GM19455 (cell line): ENCODE data around the gene RBFA.
"Not testable (repeated sequence)": the region's sequence is repeated elsewhere in the genome, so short reads cannot be mapped to it uniquely, and the experiment has no call there.

Source experiments
- ATAC-seq: cut with Tn5 transposase; IDR thresholded peaks from one replicate; pipeline ENCODE4 v1.9.1; 2021; ENCODE audit not compliant: unreplicated experiment

RBFA gene

GRCh38 chr18:80027719-80028118 lies 6.5 kb upstream of the RBFA start:
- not testable (repeated sequence) for ATAC-seq

- ATAC-seq, result no peak
Measured at GRCh38 chr18:80029690-80030089, 4.5 kb upstream of the RBFA start.

DNA sequence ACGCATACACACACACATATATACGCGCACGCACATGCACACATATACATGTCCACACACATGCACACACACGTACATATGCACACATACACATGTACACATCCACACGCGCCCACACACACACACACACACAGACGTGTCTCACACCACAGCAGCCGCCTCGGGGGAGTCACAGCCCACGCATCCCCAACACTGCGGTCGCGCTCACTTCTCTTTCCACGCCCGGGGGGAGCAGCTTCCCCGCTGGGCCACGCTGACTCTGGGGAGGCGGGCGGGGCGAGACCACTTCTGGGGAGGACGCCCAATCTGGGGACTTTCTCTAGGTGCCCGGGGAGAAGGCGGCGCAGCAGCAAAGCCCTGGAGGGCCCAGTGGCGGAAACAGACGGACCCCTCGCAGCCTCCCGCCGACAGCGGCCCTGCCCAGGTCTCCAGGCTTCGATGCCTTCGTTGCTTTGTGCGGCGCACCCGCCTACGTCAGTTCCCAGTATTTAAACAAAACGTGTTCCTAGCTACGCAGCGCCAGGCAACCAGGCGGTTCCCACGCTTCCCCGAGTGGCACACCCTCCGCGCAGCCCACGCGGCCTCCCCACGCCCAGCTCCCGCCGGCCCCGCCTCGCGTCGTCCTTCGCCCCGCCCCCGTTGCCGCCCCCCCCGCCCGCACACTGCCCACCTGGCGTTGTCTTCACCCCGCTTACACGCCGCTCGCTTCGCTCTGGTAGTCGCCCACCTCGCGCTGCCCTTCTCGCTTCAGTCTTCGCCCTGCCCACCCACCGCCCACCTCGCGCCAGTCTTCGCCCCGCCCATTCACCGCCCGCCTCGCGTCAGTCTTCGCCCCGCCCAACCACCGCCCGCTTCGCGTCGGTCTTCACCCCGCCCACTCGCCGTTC lies 810 bp upstream of the RBFA start:
- ATAC-seq, result peak; percentile 55

GRCh38 chr18:80034852-80035406 lies 695 bp downstream of the RBFA start:
- ATAC-seq, result no peak

- ATAC-seq, result no peak
Measured at GRCh38 chr18:80035997-80036396, 1.8 kb downstream of the RBFA start.

DNA sequence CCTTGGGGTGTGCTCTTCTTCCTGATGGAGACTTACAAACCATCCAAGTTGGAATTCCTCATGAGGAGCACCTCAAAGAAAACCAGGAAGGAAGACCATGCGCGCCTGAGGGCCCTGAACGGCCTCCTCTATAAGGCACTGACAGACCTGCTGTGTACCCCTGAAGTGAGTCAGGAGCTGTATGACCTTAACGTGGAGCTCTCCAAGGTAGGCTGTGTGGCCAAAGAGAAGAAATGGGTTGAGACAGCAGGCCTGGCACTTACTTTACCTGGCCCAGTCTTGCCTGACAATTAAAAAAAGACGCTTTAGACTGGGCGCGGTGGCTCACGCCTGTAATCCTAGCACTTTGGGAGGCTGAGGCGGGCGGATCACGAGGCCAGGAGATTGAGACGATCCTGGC lies 3.1 kb downstream of the RBFA start:
- no peak for ATAC-seq

DNA sequence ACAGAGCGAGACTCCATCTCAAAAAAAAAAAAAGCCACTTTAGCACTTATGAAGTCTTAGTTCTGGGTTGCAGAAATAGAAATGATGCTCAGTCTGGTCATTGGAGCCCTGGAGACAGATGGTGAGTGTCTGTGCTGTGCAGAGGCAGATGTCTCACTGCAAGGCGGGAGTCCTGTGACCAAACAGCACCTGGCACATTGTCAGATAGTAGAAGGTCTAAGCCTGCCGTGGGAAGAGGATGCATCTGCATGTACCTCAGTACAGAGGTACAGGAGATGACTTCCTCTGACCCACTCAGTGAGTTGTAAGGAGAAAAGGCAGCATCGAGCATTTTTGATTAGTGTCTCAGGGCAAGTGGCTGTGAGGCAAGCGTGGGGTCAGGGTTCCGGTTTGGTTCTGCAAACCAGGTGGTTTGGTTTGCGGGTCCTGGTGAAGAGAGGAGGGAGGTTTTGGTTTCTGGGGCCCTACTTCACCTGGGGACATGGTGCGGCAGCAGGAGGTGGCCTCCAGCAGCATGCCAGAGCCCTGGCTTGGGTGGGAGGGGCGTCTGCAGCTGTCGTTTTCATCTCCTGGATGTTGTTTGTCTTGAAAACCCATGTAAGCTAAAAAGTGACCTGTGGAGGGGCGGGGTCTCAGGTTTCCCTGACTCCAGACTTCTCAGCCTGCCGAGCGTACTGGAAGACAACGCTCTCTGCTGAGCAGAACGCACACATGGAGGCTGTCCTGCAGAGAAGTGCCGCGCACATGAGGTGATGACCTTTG lies 3.8 kb downstream of the RBFA start:
- ATAC-seq, result no peak

DNA sequence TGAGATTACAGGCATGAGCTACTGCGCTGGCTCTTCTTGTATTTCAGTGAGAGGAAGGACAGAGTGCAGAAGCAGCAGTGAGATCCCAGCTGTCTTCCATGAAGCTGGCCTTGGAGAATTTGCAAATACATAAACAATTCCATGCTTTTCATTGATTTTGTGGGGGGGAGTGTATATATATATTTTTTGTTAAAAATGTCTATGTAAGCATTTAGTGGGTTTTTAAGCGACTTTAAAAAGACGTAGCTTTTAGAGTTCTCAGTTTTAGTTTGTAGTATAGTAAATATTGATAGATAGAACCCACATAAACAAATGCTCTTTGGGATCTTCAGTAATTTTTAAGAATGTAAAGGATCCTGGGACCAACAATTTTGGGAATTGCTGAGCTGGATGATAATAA lies 6.3 kb downstream of the RBFA start:
- no peak for ATAC-seq

GRCh38 chr18:80041424-80041823 lies 7.2 kb downstream of the RBFA start:
- ATAC-seq, result no peak

GRCh38 chr18:80042785-80043184 lies 8.6 kb downstream of the RBFA start:
- no peak for ATAC-seq

- no peak for ATAC-seq
Measured at GRCh38 chr18:80044072-80044471, 9.8 kb downstream of the RBFA start.

DNA sequence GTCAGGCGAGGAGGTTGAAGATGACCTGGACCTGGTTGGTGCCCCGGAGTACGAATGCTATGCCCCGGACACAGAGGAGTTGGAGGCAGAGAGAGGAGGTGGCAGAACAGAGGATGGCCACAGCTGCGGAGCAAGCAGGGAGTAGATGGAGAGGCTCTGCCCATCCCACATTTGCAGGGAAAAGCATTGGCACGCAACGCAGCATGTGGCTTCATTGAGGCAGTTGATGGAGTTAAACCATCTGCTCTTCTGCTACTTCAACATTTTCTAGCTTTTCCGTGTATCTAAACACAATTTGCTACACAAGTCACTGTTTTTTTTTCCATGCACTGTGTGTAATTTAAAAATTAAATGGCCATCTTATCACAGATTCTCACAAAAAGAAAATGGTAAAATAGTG lies 11.8 kb downstream of the RBFA start:
- ATAC-seq, result no peak

DNA sequence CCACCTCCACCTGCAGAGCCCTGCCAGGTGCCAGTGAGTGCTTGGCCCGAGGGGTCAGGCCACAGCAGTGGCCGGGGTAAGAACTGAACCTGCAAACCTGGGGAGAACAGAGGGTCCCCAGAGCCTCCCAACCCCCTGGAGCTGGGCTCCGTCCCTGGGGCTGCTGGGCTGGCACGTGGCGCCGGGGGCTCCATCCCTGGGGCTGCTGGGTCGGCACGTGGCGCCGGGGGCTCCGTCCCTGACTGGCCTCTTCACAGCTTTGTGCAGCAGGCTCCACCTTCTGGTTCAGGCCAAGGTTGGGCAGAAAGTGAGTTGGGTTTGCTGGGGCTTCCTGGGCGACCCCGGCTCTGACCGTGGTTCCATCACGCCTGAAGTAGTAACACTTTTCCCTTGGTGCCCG lies 12.2 kb downstream of the RBFA start:
- no peak for ATAC-seq

DNA sequence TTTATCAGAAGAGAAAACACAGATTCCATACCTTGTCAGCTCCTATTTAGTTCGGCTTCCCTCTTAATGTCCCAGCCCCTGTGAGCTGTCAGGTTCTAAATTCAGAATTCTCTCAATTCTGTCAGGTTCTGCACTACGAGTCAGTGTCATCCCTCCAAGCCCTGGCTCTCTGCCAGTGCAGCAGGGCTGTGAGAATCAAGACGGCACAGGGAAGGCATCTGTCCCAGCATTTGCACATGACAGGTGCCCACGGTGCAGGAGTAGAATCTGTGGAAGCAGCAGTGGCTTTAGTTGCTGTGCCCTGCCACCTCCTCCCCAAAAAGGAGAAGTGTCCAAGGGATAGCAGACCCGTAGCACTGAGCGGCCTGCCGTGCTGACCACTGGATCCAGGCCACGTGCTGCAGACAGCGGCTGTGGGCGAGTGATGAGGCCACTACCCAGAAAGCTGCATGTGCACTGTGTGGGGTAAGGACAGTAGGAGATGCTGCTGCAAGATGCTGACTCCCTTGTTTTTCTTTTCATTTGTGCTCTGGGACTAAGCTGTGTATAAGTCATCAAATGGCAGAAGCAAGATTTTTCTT lies 12.8 kb downstream of the RBFA start:
- no peak for ATAC-seq

- no peak for ATAC-seq
Measured at GRCh38 chr18:80050797-80051196, 16.6 kb downstream of the RBFA start.

- no peak for ATAC-seq
Measured at GRCh38 chr18:80056095-80056494, 21.9 kb downstream of the RBFA start.

GRCh38 chr18:80059945-80060344 lies 25.7 kb downstream of the RBFA start:
- ATAC-seq, result no peak

DNA sequence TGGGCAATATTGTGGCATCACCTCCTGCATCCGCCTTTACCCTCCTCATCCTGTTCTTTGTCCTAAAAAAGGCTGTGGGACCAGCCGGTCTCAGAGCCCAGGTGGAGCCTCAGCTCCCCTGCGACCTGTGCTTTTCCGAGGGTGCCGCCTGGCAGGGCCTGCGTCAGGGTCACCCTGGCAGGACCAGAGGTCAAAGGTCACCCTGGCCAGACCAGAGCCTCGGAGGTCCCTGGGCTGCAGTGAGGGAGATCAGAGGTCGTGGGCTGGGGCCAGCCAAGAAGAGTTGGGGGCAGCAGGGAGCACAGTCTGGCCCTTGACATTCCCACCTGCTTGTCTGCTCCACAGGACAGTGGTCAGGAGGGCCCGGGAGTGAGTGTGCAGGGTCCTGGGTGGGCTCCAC lies 31.5 kb downstream of the RBFA start:
- ATAC-seq, result no peak

DNA sequence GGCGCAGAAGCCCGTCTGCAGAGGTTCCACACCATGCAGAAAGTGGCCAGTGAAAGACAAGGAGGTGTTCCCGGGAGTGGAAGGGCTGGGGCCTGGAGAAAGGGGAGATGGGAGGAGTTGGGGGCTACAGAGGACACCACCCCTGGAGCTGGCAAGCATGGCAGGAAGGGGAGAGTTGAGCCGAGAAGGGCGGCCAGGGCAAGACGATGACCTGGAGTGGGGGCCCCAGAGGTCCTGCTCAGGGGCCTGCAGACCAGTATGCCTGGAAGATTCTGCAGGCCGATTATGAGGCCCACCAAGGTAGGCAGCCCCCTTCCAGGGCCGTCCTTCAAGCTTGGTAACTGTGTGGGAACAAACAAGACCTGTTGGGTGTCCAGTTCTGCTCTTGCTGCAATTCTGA lies 33.1 kb downstream of the RBFA start:
- ATAC-seq, result no peak

GRCh38 chr18:80067897-80068296 lies 33.7 kb downstream of the RBFA start:
- no peak for ATAC-seq

DNA sequence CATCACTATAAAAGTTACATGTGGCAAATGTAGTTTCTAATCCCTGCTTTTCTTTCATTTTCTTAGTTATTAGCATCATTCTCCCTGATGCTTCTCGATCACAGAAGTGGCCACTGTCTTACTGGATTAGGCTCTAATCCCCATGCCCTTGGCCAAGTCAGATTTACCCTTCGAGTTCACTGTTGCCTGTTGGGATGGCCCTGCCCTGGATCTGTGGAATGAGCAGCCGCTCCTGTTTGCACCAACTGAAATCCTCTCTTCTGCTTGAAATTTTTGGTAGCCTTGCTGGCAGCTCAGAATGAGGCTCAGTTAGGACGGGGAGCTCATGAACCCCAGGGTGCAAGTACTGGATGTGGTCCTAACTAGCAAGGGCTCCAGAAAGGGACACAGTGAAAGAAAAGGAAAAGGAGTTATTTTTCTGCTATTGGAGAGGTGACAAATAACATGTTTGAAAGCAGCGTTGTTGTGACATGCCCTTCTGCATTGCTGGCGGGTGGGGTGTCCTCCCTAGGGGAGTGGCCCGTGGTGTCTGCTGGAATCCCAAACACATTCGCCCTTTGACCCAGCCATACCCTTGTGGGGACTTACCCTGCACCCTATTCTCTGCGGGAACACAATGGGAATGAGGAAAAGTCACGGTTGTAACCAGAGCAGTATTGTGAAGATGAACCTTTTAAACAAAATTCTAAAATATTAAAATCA lies 34.5 kb downstream of the RBFA start:
- ATAC-seq, result no peak
